ENCODE data around the gene ADORA2A.

The ADORA2A gene

GRCh38 chr22:24419475-24419850 lies 7.9 kb upstream of the ADORA2A start:
- no peak for DNase-seq

GRCh38 chr22:24420072-24420976 lies 7.1 kb upstream of the ADORA2A start:
- DNase-seq, result no peak

DNA sequence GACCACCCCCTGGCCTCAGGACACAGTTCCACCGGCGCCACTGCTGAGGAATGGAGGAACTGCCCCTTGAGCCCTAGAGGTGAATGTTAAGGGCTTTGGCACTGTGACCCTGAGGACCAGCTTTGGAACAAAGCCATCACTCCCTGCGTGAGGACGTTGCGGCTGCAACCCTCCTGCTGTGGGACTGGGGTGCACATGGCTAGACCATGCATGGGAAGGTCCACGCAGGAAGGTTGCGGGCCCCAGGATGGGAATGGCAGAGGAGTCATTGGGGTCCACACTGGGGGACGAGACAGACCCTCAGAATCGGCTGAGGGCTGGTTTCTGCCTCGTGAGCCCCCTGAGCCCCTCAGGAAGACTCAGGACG lies 6.4 kb upstream of the ADORA2A start:
- DNase-seq, result no peak

- DNase-seq, result no peak
These were observed 5.9 kb upstream of the ADORA2A start for GRCh38 chr22:24421428-24421931.

DNA sequence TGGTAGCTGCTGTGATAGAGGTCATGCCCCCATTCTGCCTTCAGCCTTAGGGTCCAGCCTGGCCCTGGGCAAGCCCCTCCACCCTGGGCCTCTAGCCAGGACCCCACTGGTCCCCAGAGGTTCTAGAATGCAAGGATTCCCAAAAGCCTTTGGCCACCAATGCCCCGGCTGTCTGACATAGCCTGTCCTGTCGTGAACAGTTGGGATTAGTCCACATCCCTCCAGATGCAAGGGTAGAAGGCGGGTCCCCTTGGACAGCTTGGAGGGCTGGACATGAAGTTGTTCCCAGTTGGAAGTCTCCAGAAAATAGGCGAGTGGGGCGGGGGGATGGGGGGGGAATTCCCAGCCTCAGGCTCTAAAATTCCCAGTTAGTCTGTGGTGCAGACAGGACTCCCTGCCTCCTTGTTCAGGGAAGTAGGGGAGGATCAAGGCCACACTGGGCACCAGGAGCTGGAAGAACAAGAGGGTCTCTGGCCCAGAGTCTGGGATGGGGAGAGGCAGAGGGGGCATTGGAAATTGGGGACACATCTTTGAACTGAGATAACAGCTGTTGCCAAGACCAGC lies 5.2 kb upstream of the ADORA2A start:
- DNase-seq, result no peak

DNA sequence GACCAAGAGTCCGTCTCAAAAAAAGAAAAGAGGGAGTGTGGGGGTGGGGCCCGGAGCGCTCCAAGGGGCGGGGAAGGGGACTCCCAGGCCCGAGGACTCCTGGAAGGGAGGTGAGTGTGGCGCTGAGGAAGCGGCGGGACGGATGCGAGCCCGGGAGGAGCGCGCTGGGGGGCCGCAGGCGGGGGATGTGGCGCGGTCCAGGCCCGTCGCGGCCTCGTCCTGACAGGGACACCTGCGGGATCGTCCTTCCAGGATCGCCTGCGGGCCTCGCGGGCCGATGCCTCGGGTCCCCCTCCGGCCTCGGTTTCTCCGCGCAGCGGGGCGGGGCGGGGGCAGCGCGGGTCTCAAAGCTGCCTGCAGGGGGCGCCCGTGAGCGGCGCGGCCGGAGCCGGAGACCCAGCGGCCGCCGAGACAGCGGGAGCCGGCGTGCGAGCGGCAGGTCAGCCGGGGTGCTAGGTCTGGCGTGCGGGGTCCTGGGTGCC lies 3.8 kb upstream of the ADORA2A start:
- no peak for DNase-seq

DNA sequence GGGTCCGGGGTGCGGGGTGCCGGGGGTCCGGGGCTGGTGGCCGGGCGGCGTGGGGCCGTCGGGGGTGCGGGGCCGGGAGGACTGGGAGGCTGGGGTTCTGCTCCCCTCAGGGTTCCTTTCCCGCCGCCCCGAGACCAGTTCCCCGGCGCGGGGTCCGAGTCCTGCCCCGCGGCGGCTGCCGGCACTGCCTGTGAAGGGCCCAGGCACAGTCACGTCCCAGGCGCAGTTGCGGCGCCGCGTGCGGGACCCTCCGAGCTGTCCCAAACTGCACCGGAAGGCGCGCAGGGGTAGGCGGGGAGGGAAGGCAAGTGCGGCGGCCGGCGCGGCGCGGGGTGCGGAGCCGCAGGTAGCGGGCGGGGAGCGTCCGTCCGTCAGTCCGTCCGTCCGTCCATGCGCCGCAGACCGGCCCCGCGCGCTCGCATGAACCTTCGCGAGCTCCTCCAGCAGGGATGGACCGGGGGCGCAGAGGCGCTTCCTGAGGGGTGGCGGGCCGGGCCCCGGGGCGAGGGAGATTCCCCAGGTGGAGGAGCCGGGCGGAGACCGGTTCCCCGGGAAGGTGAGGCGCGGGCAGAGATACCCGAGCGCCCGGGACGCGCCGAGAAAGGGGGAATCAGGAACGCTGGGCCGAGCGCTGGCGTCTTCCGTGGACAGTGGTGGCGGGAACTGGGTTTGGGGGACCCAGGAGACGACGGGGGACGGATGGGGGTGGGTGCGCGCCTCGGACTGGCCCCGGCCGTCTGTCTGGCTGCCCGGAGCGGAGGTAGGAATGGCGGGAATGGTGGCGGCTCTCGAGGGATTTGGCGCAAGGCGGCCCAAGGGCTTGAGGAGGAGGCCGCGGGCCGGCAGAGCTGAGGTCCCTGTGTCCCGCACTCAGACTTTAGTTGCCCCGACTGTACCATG lies 3.1 kb upstream of the ADORA2A start:
- no peak for DNase-seq

DNA sequence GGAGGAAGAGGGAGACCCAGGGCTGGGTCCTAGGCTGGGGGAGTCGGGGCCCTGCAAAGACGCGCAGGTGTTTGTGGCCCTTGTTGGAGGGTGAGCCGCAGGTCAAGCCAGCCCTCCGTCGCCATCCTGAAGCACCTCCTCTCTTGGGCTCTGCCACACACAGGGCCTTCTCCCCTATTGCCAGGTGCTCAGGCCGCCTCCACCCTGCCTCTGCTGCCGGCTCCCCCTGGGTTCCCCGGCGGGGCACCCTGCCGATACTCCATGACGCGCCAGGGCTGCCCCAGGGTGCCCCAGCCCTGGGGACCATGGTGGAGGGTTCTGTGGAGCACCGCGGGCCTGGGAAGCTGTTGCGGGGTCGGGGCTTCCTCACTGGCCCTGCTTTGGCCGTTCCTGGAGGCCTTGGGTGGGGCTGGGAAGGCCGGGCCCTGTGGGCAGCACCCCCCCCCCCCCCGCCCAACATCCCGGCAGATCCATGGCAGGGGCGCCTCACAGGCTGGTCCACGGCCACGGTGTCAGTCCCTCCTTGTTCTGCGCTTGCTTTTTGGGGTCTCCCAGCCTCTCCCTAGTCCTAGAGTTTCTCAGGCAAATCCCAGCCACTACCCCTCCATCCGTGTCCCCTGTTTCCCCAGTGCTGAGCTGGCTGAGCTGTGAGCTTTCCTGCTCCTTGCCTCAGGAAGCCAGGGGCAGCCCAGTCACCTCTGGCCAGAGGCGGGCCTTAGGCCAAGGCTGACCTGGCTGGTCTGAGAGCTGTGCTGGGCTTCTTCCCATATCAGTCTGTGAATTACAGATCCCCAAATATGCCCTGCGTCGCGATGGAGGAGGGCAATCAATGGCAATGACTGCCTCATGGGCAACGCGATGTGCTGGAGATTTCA lies 2.3 kb upstream of the ADORA2A start:
- no peak for DNase-seq

DNA sequence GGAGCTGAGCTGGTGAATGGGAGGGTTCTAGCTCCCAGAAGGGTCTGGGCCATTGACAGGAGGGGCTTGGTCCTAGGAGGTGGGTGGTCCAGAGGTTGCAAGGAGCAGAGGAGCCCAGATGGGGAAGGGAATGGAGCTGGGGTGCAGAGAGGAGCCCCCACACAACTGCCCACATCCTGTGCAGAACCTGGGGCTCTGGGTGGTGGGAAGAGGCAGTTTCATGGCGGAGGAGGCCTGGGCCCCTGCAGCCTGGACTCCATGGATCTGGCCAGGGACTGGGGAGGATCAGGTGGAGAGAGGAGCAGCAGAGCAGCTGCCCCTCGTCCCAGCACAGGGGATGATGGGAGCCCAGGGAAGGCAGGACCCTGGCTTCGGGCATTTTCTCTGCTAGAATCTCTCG lies 963 bp upstream of the ADORA2A start:
- DNase-seq, result no peak

- DNase-seq, result no peak
These were observed 424 bp upstream of the ADORA2A start for GRCh38 chr22:24426851-24427499.

- DNase-seq, result no peak
These were observed 1.5 kb downstream of the ADORA2A start for GRCh38 chr22:24428751-24429410.

GRCh38 chr22:24429411-24430365 lies 2.3 kb downstream of the ADORA2A start:
- no peak for DNase-seq

DNA sequence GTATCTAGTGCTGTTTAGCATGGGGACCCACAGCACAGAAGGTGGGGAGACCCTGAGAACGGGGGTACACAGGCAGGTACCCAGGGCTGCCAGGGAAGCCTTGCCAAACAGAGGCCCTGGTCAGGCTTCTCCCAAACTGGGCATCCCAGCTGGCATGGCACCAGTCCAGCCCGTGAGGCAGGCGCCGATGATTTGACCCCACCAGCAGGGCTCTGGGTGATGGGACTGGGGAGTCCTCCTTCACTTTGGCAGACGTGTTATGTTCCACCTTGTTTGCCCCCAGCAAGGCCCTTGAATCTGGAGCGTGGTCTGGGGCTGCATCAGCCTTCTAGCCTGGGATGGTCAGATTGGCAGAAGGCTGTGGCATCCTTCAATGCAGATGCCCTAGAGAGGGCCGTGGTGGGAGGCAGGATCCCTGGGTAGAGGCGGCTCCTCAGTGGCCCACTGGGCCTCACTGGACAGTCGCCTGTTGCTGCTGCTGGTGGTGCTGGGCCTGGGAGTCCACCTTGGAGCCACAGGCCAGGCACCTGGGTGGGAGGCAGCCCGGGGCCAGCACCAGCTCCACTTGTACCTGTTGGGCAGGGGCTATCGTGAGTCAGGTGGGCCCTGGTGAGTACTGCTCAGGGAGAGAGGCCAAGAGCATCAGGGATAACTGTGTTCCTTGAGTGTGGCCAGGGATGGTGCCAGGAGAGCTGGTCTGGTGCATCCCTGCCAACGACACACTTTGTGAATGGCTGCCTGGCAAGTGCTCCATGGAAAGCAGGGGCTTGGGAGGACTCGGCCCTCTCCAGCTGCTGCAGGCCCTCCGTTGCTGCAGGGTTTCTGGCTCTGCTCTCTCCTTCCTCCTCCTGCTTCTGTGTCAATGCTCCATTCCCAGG lies 3.3 kb downstream of the ADORA2A start:
- no peak for DNase-seq

DNA sequence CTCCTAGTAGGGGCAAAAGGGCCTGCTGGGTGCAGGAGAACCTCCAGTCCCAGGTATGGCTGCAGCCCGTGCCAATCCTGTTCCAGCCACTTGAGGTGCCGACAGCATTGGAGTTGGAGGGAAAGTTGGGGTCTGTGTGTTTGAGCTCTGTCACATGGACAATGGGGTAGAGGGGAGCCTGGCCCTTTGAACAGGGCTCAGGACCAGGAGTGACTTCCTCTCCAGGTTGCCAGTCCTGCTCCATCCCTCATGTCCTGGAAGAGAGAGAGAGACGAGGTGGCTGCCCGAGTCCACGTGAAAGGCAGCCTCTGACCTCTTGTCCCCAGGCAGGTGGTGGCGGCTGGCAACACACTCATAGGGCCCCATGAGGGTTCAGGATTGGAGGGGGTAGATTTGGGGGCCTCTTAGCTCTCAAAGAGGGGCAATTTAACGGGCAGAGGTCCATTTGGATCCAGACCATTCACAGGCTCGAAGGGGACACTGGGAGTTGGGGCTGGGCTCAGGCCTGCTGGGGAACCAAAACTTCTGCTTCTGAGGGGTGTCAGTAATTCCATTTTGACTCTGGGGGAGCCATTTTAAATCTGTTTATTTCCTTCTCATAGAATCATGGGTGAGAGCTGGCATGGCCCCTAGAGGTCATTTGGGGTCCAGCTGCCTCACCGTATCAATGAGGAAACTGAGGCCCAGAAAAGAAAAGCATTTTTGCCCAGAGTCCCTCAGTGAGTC lies 4.1 kb downstream of the ADORA2A start:
- no peak for DNase-seq

GRCh38 chr22:24432059-24432853 lies 4.9 kb downstream of the ADORA2A start:
- DNase-seq, result peak; percentile 23

DNA sequence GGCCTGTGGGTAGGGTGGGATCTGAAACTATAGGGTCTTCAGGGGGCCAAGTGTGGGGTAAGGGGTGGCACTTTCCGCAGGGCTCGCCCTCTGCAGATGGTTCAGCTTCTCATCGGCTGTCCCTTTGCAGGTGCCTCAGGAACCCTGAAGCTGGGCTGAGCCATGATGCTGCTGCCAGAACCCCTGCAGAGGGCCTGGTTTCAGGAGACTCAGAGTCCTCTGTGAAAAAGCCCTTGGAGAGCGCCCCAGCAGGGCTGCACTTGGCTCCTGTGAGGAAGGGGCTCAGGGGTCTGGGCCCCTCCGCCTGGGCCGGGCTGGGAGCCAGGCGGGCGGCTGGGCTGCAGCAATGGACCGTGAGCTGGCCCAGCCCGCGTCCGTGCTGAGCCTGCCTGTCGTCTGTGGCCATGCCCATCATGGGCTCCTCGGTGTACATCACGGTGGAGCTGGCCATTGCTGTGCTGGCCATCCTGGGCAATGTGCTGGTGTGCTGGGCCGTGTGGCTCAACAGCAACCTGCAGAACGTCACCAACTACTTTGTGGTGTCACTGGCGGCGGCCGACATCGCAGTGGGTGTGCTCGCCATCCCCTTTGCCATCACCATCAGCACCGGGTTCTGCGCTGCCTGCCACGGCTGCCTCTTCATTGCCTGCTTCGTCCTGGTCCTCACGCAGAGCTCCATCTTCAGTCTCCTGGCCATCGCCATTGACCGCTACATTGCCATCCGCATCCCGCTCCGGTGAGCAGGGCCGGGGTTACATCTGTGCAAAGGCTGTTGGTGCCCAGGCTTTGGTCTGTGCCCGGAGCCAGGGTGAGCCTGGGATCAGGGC lies 5.8 kb downstream of the ADORA2A start:
- DNase-seq, result no peak

Data from fibroblast of skin of right quadriceps (primary cell).